ENCODE data around the gene ADGRL2.

- no peak for TF ChIP-seq CTCF (conservative IDR thresholded peaks at IDR 0.05)
- TF ChIP-seq ZFX (IDR thresholded peaks at IDR 0.05) = no peak
These were observed 218.8 kb downstream of the ADGRL2 start for GRCh38 chr1:82019508-82019907.

All from C4-2B (cell line).